CD4-positive, alpha-beta T cell treated with Interleukin-17A for 4 hours (primary cell): Measurements from ENCODE around the gene FBXO24.
A peak's percentile ranks its signal among the peaks of the same experiment; 100 is the strongest.
"Not testable (repeated sequence)": the region's sequence is repeated elsewhere in the genome, so short reads cannot be mapped to it uniquely, and the experiment has no call there.

Source experiments
- DNase-seq: peaks from one replicate; pipeline ENCODE4 v3.0.0-alpha.2; 2020; ENCODE audit warnings: mixed read lengths

Gene FBXO24, protein sequence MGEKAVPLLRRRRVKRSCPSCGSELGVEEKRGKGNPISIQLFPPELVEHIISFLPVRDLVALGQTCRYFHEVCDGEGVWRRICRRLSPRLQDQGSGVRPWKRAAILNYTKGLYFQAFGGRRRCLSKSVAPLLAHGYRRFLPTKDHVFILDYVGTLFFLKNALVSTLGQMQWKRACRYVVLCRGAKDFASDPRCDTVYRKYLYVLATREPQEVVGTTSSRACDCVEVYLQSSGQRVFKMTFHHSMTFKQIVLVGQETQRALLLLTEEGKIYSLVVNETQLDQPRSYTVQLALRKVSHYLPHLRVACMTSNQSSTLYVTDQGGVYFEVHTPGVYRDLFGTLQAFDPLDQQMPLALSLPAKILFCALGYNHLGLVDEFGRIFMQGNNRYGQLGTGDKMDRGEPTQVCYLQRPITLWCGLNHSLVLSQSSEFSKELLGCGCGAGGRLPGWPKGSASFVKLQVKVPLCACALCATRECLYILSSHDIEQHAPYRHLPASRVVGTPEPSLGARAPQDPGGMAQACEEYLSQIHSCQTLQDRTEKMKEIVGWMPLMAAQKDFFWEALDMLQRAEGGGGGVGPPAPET

DNA sequence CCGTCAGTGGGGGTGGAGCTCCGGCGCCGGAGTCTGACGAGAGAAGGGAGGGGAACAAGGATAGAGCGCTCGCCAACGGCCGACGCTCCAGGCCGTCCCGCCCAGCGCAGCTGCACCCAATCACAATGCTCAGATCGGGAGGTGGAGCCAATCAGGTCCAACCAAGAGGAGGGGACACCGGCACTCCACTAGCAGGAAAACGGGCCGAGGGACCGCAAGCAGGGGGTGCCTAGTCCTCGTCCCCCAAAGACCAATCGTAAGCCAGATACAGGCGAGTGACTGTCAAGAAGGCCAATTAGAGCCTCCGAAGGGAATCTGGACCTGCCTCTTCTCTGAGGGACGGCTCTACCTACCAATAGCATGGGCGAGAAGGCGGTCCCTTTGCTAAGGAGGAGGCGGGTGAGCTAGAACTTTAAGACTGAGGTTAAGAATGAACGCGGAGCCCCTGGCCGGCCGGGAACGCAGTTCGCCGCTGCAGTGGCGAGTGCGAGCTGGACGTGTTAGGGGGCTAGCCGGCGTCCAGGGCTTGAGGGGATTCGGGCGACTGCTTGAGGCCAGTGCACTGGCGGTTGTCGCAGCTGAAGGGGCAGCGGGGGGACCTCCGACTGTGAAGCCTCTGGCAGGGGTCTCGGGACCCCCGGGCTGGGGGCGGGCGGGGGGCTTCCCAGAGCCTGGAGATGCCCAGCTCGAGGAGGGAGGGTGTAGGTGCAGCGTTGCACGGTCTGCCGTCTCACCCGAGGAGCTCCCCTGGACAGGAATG is at the start of gene FBXO24:
Gene FBXO24 (plus strand): TSS at position 63 of the 760 bp plus-strand sequence. CDS start 298 bp downstream, at position 361.
- peak; percentile 99 for DNase-seq

DNA sequence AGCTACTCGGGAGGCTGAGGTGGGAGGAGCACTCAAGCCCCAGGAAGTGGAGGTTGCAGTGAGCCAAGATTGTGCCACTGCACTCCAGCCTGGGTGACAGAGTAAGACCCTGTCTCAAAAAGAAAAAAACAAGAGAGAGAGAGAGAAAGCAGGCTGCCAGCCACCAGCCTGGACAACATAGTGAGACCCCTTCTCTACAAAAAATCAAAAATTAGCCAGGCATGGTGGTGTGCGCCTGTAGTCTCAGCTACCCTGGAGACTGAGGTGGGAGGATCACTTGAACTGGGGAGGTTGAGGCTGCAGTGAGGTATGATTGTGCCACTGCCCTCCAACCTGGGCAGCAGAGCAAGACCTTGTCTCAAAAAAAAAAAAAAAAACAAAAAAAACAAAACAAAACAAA is 49.4 kb upstream of the FBXO24 start:
- DNase-seq, result not testable (repeated sequence)

DNA sequence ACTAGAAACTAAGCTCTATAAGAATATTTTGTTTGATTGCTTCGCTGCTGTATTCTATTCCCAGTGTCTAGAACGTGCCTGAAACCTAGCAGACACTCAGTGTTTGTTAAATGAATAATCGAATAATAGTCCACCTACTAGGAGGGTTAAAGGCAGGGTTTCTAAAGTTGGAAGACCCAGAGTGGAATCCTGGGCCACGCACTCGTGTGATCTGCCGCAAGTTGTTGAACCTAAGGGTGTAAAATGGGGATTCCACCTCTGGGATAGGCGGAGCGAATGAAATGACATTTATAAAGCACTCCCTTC is 47.8 kb upstream of the FBXO24 start:
- no peak for DNase-seq

DNA sequence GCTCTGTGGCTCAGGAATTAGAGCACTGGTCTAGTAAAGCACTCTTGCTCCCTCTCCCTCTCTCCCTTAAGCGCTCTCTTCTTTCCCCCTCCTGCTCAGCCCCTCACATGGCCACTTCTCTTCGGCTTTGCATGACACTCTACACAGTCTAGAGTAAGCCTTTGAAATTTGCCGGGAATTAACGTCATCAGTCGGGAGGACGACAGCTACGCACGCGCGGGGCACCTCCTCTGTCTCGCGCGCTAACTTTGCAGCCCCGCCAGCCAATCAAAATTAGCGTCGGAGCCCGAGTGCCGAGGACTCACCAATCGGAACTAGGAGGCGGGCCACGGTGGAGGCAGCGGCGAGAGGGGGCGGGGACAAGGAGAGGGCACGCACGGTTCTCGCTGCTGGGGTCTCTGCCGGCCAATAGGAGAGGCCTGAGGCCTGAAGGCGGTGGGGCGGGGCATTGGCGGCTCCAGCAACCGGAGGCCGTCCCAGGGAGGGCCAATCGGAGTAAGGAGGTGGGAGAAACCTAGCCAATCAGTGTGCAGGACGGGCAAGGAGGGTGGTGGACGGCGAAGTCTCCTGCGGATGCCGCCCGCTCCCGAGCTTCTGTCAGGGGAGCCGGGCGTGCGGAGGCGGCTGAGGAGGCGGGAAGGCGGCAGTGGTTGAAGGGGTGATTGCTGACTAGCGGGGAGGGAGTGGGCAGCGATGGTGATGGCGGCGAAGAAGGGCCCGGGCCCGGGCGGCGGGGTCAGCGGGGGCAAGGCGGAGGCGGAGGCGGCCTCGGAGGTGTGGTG is 47.3 kb upstream of the FBXO24 start, which contains the start of gene AGFG2:
Gene AGFG2 (plus strand): TSS at position 550 of the 782 bp plus-strand sequence. CDS start 144 bp downstream, at position 694.
- peak; percentile 100 for DNase-seq

DNA sequence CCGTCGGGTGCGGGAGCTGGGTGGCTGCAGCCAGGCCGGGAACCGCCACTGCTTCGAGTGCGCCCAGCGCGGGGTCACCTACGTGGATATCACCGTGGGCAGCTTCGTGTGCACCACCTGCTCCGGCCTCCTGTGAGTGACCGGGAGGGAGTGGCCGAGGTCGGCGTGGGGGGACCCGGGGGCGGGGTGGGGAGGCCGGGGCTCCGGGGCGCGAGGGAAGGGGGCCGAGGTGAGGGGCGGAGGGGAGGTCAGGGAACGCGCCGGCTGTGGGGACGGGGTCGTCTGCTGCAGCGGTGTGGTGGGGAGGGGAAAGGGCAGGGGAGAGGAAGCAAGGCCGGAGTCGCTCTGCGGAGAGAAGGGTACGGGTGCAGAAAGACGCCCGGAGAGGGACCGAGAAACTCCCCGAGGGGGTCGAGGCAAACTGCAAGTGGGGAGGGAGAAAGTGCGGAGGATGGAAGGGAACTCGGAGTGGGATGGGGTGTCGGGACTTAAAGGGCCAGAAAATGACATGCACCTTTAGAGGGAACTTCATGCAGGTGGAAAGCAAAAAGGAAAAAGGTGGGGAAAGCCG is 46.6 kb upstream of the FBXO24 start:
- DNase-seq, result no peak

DNA sequence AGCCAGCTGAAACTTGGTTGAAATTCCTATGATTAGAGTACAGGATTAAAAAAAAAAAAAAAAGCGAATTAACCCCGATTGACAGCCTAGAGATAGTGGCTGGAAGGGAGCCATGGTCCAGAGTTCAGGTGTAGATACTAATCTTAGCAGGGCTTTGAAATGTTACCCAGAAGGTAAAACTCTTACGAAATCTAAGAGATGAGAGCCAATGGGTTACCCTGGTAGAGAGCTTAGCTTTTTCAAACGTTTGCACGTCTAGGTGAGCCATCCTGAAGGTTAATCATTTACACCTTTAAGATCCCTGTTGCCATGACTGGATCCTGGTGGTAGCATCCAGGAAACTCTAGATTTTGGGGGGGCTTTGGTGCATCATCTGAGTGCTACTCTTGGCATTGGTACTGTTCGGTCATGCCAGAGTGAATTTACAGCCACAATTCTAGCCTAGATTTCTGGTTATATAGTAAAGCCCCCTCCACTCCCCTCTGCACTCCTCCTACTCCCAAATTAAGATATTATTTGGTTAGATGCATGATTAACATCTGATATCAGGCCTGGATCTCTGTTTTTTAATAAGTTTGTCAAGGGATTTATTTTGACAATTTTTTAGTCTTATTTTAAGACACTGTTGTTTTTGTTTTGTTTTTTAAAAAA is 45.9 kb upstream of the FBXO24 start:
- no peak for DNase-seq

DNA sequence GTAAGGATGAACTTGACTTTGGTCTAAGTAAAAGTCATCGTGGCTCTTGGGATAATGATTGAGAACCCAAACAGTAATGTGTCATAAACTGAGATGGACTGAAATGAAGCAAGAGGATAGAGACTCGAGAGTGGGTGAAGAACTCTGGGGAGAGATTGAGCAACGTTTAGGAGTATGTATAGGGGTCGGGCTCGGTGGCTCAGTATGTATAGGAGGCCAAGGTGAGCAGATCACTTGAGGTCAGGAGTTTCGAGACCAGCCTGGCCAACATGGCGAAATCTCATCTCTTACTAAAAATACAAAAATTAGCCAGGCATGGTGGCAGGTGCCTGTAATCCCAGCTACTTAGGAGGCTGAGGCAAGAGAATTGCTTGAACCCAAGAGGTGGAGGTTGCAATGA is 44.8 kb upstream of the FBXO24 start:
- DNase-seq, result not testable (repeated sequence)

DNA sequence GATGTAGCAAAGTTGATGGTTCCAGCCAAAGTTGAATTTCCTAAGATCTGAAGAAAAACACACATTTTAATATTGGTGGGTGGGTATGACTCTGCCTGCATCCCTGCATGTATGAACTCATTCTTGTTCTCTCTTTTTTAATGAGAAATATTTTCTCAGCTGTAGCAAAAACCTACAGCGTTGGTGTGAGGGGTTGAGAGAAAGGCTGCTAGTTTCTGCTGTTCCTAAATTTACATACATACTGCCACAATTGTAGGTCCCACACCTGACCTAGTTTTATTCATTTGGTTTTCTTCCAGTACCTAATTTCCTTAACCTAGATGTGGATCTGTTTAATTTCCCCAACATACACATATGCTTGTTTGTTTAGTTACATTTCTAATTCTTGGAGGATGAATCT is 42.5 kb upstream of the FBXO24 start:
- DNase-seq, result no peak

DNA sequence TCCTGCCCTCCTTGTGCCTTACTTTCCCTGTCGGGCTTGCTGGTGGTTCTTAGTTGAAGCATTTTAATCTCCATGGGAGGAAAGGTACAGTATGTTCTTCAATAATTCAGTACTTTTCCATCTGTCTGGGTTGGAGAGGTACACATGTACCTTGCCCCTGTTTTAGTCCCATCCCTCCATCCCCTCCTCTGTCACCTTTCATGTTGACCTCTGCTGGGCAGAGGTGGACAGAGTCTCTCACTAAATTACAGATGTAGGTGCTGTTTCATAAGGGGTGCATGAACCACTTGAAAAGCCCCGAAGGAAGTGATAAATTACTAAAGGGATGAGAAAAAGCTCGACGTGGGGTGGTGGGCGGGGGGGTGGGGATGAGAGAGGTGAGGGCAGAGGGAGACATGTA is 41.7 kb upstream of the FBXO24 start:
- DNase-seq, result peak; percentile 24

DNA sequence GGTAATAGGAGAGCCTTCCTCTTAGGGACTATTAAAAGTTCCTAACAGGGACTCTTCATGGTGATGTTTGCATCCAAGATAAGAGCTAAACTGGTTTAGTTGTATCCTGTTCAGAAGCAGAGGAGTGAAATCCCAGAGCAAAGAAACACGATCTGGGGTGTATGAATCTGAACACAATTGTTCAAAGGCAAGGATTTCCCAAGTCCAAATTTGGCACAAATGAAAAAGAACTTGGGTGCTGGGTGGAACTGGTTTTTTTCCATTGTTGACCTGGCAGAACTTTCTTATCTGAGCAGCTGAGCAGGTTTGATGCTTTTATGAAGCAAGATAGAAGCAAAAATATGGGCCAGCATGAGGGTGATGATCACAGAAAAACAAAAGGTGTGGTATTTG is 41.2 kb upstream of the FBXO24 start:
- DNase-seq, result no peak

DNA sequence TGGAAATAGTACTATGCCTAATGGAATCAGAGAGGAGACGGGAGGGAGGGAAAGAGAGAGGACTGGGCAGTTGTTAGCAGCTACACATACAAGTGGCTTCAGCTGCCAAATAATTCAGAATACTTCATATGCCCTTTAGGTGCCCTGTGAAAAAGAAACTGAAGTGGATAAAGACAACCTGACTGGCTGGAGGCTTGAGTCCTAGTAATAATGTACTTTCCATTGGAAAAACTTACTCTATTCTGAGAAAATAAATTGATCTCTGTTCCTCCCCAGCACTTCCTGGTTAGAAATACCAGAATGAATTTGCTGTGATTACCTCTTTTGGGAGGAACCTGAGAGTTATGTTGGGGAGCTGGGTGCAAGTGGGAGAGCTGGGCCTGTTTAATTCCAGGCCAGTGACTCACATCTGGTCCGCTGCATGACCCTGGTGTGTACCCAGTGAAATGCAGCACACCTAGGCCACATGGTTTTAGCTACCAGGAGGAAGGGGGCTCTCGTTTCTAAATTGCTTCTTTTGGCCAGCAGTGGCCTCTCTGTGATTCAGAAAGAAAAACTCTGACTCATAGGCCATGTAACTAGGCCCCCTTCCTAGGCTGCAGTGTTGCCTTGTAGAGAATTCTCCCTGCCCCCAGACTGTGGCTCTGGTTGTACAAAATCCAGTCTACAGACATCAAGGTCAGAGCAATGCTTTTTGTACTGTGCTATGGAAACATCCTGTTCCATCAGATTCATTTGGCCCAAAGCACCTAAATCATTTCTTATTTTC is 40.6 kb upstream of the FBXO24 start:
- DNase-seq, result peak; percentile 75

DNA sequence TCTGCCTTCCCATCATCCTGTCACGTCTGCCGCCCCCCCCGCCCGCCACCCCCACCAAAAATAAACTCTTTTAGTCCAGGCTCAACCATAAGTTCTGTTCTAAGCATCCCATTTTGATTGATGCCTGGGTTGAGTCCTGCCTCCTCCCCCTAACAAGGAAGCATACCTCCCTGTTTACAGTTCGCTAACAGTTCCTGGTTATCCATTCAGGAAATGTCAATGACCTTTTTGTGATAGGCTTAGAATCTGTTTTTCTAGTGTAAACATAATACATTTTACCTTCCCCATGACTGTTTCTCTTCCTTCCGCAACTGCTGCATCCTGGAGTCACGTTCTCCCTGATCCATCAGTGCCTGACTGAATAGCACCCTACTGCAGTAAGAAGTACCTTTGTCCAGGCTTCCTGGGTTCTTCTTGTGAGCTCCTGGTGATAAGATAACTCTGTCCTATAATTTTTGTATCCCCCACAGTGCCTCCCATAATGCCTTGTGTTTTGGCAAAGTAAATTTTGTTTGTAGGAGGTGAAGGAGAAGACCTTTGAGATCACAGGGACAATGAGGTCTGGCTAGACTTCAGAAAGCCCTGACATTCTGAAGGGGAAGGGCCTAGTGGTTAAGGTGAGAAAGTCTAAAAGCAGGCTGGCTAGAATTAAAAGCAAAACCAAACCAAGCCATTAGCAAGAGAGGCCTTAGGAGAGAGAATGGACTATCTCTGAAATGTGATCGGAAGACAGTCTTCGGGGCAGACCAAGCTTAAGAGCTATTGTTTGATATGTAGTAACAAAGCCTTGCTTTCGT is 39.8 kb upstream of the FBXO24 start:
- DNase-seq, result peak; percentile 29

DNA sequence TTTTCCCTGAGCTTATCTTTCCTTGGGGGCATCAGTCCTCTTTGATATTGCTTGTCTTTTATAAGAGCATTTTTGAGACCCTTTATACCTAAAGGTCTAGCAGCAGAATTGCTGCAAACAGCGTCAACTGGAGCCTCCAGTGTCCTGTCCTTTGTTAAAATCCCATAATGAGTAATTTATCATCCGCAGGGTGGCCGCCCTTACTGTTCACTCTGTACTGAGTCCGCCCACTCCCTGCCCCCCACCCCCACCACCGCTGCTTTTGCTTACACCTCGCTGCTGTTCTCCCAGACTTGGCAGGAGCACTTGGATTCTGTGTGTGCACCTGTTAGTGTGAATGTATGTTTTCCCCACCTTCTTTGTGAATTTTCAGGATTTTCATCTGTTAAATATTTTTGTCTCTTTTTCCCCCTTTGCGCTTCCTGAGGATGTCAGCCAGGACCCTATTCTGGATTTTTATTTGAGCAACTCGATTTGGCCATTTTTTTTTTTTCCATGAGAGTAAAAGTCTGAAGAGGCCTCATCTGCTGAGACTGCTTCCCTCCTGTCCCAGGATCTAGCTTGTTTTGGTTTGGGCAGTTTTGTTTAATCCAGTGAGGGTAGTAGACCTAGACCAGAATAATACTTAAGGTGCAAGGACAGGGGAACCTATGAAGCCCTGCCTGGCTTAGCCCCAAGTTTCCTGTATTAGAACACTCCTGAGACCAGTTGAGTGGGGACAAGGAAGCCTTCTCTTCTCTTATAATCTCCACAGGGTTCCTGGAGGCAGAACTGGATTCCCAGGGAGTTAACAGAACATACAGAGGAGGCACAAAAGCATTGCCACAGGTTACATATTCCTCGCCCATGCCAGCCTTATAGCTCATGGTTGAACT is 39.0 kb upstream of the FBXO24 start:
- peak; percentile 31 for DNase-seq

DNA sequence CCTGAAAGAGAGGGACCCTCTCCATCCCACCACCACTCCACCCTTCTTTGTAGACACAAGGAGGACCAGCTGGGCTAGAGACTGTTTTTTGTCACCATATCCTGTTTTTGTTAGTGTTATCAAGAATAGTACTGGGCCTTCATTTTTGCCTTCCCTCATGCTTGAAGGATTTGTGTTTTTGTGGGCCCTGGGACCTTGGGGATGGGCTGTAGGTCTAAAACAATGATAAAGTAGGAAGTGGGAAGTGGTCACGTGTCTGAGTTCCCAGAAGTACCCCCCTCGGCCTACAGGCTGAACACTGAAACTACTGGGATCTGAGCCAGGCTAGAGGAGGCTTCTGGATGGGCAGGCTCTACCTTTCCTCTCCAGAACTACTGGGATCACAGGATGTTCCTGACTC is 38.3 kb upstream of the FBXO24 start:
- no peak for DNase-seq

DNA sequence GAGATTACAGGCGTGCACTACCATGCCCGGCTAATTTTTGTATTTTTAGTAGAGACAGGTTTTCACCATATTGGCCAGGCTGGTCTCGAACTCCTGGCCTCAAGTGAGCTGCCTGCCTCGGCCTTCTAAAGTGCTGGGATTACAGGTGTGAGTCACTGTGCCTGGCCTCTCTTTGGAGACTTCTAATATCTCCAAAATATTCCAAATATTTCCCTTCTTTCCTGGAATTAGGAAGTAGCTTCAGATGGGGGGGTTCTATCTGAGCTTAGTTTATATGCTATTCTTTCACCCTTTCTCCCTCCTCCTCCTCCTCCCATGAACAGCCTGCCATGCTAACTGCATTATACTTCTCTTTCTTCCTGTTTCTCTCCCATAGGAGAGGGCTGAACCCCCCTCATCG is 37.7 kb upstream of the FBXO24 start:
- DNase-seq, result not testable (repeated sequence)

DNA sequence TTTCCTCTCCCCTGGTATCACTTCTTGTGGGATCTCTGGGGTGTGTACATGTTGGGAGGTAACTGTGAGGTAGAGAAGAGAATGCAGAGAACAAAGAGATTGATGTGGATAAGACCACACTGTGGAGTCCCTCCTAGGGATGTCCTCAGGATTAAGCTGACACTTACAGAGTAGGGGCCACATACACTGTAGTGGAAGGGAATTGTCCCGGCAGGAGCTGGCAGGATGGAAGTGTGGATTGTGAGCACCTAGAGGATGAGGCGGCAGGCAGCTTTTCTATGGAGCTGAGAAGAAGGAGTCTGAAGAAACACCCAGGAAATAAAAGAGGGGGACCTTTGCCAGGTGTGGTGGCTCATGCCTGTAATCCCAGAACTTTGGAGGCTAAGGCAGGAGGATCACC is 33.6 kb upstream of the FBXO24 start:
- no peak for DNase-seq

DNA sequence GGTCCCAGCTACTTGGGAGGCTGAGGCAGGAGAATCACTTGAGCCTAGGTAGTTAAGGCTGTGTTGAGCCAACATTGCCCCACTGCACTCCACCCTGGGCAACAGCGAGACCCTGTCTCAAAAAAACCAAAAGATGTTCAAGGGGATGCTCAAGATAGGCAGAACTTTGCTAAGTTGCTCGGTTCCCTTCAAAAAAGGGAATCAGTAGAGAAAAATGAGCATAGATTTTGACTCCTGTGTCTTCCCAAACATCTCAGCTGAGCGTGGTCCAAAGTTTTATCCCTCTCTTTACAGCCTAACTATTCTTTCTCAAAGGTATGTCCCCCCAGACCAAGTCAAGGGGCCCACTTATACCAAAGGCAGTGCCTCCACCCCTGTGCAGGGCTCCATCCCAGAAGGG is 33.1 kb upstream of the FBXO24 start:
- no peak for DNase-seq

DNA sequence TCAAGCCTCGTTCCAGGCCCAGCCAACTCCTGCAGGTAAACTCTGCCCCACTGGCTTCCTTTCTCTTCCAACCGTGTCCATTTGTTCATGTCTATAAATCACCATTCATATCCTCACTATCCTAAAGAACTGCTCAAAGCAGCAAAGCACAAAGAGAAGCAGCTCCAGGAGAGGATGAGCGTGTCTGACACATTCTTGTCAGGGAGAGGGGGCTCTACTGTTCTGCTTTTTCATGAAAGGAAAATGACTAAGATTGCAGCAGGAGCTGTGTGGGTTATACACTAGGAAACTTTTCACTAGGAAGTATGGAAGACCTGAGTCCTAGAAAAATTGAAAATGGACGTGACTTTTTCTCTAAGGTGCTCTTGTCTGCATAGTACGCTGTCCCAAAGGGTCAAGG is 30.4 kb upstream of the FBXO24 start:
- DNase-seq, result no peak

DNA sequence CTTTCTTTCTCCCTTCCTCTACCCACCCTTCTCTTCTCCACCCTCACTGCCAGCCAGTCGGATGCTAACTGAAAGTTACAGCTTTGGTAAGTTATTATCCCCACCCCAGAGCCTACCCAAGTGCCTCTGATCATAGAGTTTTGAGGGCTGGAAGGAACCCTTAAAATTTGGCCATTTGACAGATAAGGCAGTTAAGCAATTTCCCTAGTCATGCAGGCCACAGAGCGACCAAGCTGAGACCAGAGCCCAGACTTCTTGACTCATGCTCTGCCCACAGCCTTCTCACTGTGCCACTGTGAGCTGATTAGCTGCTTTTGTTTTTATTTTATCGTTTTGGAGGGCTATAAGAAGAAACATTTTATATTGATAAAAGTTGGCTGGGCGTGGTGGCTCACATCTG is 29.6 kb upstream of the FBXO24 start:
- no peak for DNase-seq
